Activated gamma-delta T cell treated with anti-CD3 and anti-CD28 coated beads, Interleukin-2, amount 50 U/mL, for 16 hours (primary cell): ENCODE data around the gene PRKAR1B.
"Not testable (repeated sequence)": the region's sequence is repeated elsewhere in the genome, so short reads cannot be mapped to it uniquely, and the experiment has no call there.

Experiments
- DNase-seq: peaks from one replicate; pipeline ENCODE4 v3.0.0-alpha.2; 2020; ENCODE audit warnings: low read depth

PRKAR1B gene

DNA sequence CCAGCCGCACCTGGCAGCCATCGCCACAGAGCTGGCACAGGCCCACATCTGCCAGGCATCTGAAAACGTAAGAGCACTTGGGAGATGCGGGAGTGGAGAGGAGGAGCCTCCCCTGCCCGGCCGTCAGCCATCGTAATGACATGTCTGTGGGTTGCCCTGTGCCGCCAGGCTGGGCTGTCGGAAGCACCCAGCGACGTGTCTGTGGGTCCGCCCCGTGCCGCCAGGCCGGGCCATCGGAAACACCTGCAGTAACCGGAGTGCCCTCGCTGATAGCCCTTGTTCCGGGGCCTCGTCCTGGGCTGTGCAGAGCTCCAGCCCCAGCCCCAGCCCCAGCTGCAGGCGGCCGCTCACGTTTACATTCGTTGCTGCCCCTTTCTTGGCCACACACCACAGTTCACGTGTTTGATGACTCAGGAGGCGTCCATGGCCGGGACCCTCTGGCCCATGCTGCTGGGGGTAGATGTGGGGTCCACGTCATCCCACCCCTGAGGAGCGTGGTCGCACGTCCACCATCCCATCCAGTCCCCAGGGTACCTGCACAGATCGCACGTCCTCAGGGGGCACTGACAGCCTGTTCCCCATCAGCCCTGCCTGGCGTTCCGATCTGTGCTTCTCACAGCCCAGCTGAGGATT, 30.0 kb upstream of the PRKAR1B start:
- no peak for DNase-seq

DNA sequence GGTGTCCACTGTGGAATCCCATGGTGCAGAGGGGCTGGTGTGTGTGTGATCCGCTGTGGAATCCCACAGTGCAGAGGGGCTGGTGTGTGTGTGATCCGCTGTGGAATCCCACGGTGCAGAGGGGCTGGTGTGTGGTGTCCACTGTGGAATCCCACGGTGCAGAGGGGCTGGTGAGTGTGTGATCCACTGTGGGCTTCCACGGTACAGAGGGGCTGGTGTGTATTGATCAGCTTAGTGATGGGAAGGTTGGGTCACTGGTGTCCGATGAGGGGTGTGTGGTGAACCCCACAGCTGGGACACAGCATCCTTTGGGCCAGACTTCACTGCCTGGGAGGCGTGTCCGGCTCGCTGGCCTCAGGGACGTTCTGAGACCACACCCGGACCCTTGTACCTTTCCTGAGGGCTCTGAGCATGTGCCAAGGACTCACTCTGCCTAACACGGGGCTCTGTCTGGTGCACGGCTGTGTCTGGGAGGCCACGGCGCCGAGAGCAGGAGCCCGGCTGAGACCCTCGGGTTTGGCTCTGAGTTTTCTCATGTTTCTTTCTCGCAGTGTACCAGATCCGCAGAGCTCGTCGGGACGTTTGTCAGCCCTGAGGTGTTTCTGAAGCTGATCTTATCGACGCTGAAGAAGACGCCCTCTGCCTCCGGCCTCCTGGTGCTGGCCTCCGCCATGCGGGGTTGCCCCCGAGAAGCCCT, 29.3 kb upstream of the PRKAR1B start:
- no peak for DNase-seq

DNA sequence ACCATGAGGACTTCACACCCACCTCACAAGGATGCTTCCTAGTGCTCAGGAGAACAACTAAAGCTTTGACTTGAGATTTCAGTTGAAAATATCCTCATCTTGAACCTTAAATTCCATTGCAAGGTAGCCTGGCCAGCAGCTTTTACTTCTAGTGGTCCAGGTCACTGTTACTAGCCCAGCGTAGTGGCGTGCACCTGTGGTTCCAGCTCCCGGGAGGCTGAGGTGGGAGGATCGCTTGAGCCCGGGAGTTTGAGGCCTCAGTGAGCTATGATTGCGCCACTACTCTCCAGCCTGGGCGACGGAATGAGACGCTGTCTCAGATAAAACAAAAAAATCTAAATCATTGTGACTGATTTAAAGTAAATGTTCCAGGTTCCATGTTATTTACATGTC, 28.3 kb upstream of the PRKAR1B start:
- no peak for DNase-seq

- DNase-seq, result no peak
Observed at GRCh38 chr7:754531-755412, 27.7 kb upstream of the PRKAR1B start.

GRCh38 chr7:753190-753589, 26.1 kb upstream of the PRKAR1B start:
- DNase-seq, result no peak

DNA sequence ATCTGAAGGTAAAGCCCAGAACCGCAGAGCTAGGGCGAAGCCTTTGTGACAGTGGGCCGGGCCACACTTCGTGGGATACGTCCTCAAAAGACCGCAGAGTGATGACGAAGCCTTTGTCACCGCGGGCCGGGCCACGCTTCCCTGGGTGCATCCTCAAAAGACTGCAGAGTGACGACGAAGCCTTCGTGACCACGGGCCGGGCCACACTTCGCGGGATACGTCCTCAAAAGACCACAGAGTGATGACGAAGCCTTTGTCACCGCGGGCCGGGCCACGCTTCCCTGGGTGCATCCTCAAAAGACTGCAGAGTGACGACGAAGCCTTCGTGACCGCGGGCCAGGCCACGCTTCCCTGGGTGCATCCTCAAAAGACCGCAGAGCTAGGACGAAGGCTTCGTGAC, 25.2 kb upstream of the PRKAR1B start:
- not testable (repeated sequence) for DNase-seq

DNA sequence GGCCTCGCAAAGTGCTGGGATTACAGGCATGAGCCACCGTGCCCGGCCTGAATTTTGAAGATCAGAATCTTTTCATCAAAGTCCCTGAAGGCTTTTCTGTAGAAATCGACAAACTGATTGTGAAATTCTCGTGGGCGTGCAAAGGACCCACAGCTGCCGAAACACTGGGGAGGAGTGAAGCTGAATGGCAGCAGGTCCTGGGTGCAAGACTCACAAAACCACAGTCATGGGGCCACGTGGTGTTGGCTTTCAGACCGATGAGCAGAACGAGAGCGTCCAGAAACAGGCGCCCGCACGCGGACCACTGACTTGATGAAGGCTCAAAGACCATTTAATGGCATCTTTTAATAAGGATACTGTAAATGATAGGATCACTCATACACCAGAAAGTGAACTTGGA, 24.7 kb upstream of the PRKAR1B start:
- no peak for DNase-seq

- no peak for DNase-seq
Observed at GRCh38 chr7:750111-750905, 23.2 kb upstream of the PRKAR1B start.

- no peak for DNase-seq
Observed at GRCh38 chr7:749140-749551, 22.1 kb upstream of the PRKAR1B start.

- DNase-seq, result no peak
Observed at GRCh38 chr7:748446-748845, 21.4 kb upstream of the PRKAR1B start.

DNA sequence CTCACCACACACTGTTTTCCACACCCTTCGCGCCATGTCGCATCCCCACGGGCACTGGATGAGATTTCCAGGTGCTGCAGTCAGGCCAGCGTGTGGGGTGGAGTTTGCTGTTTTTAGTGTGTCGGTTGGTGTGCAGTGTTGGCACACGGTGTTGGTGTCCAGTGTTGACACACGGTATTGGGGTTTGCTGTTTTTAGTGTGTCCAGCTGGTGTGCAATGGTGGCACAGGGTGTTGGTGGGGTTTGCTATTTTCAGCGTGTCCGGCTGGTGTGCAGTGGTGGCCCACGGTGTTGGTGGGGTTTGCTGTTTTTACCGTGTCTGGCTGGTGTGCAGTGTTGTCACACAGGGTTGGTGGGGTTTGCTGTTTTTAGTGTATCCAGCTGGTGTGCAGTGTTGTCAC, 20.1 kb upstream of the PRKAR1B start:
- no peak for DNase-seq

- no peak for DNase-seq
Observed at GRCh38 chr7:746155-747061, 19.3 kb upstream of the PRKAR1B start.

GRCh38 chr7:745431-746154, 18.5 kb upstream of the PRKAR1B start:
- no peak for DNase-seq

- no peak for DNase-seq
Observed at GRCh38 chr7:744854-745430, 17.9 kb upstream of the PRKAR1B start.

GRCh38 chr7:744128-744520, 17.0 kb upstream of the PRKAR1B start:
- not testable (repeated sequence) for DNase-seq

DNA sequence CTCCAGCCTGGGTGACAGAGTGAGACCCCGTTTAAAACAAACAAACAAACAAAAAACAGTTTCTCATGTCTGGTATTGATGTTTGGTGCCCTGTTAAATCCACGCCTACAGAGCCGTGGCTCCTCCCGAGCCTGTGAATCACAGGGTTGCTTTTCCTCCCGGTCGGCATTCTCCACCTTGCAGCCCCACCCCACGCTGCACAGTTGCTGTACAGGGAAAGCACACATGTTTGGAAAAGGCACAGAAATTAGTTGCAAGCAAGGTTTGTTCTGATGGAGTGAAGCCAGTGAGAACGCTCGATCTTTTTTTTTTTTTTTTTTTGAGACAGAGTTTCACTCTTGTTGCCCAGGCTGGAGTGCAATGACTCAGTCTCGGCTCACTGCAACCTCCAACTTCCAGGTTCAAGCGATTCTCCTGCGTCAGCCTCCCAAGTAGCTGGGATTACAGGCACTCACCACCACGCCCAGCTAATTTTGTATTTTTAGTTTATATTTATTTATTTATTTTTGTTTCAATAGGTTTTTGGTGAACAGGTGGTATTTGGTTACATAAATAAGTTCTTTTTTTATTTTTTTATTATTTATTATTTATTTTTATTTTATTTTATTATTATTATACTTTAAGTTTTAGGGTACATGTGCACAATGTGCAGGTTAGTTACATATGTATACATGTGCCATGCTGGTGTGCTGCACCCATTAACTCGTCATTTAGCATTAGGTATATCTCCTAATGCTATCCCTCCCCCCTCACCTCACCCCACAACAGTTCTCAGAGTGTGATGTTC, 16.5 kb upstream of the PRKAR1B start:
- DNase-seq, result not testable (repeated sequence)

- no peak for DNase-seq
Observed at GRCh38 chr7:742791-743190, 15.7 kb upstream of the PRKAR1B start.

DNA sequence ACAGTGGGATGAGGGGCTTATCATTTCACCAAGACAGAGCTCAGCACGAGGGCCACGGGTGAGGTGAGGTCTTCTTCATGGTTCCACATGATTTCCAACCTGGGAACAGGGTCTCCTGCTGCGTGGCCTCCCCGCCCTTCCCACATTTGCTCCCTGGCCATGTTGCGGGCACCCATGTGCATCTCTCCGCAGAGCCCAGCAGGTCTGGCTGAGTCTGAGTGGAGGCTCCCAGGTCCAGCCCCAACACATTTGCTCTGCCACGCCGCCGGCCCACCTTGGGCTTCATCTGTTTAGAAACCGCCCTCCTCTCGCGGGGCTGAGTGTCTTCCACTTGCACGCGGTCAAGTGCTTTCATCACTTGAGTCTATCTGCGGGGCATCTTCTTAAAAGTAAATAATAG, 14.8 kb upstream of the PRKAR1B start:
- no peak for DNase-seq

GRCh38 chr7:741191-741671, 14.2 kb upstream of the PRKAR1B start:
- no peak for DNase-seq
